ENCODE results near the gene C3orf70. TPM values are rescaled to one million over a fixed set of nuclear protein-coding genes. Genes with fewer than 3 reads are reported as not detected.
"Not testable (repeated sequence)": the region's sequence is repeated elsewhere in the genome, so short reads cannot be mapped to it uniquely, and the experiment has no call there.

Gene C3orf70
- total and polyA plus RNA-seq, 9 donors, result 3.5 to 17.7 (median 7.6) TPM

- intact Hi-C loops (cut with DNase I), result no loop called here
- DNase-seq, result no peak
- H3K36me3 ChIP-seq, result no peaks in the 10 kb centered on the region
- H3K9me3 ChIP-seq, result no peaks in the 10 kb centered on the region
- no peak overlapping the region for H3K4me3 ChIP-seq
- no peak for TF ChIP-seq POLR2A (IDR thresholded peaks at IDR 0.05)
- TF ChIP-seq EP300 (IDR thresholded peaks at IDR 0.05), result no peak
- TF ChIP-seq CTCF (IDR thresholded peaks at IDR 0.05), result no peak
- no peak overlapping the region for H3K27ac ChIP-seq
- no peaks in the 10 kb centered on the region for H3K27me3 ChIP-seq
- no peaks in the 10 kb centered on the region for H3K4me1 ChIP-seq (ENCODE audit: insufficient read depth)
- WGBS, 3 donors, result 98 to 99% (median 98%) methylated on average over 3 of the region's 3 CpGs
Measured at GRCh38 chr3:185120126-185120525, 32.7 kb downstream of the C3orf70 start.

- H3K27ac ChIP-seq, result no peak overlapping the region
- TF ChIP-seq POLR2A (IDR thresholded peaks at IDR 0.05) (no peak), EP300 (IDR thresholded peaks at IDR 0.05) (no peak), CTCF (IDR thresholded peaks at IDR 0.05) (no peak)
- DNase-seq, result no peak
- intact Hi-C loops (cut with DNase I), result no loop called here
- H3K4me1 ChIP-seq (ENCODE audit: insufficient read depth), result no peaks in the 10 kb centered on the region
- no peaks in the 10 kb centered on the region for H3K9me3 ChIP-seq
- H3K27me3 ChIP-seq, result no peaks in the 10 kb centered on the region
- H3K36me3 ChIP-seq, result no peaks in the 10 kb centered on the region
- H3K4me3 ChIP-seq, result no peak overlapping the region
Measured at GRCh38 chr3:185115371-185115770, 37.5 kb downstream of the C3orf70 start.

GRCh38 chr3:185114756-185115155 lies 38.1 kb downstream of the C3orf70 start:
- Histone ChIP-seq H3K36me3 (no peaks in the 10 kb centered on the region), H3K27me3 (no peaks in the 10 kb centered on the region), H3K4me1 (ENCODE audit: insufficient read depth) (no peaks in the 10 kb centered on the region), H3K27ac (no peak overlapping the region), H3K9me3 (no peaks in the 10 kb centered on the region), H3K4me3 (no peak overlapping the region)
- TF ChIP-seq POLR2A (IDR thresholded peaks at IDR 0.05) (no peak), EP300 (IDR thresholded peaks at IDR 0.05) (no peak), CTCF (IDR thresholded peaks at IDR 0.05) (no peak)
- DNase-seq, result no peak
- intact Hi-C loops (cut with DNase I), result no loop called here
- WGBS, 3 donors, result 31 to 45% (median 45%) methylated on average over 4 of the region's 4 CpGs

GRCh38 chr3:185112186-185112585 lies 40.7 kb downstream of the C3orf70 start:
- no peak overlapping the region for H3K27ac ChIP-seq
- intact Hi-C loops (cut with DNase I), result no loop called here
- no peaks in the 10 kb centered on the region for H3K9me3 ChIP-seq
- DNase-seq, result no peak
- no peaks in the 10 kb centered on the region for H3K4me1 ChIP-seq (ENCODE audit: insufficient read depth)
- WGBS, 3 donors, result 76 to 89% (median 82%) methylated on average over 5 of the region's 5 CpGs
- no peak overlapping the region for H3K4me3 ChIP-seq
- H3K27me3 ChIP-seq, result no peaks in the 10 kb centered on the region
- TF ChIP-seq CTCF (IDR thresholded peaks at IDR 0.05) (no peak), POLR2A (IDR thresholded peaks at IDR 0.05) (no peak), EP300 (IDR thresholded peaks at IDR 0.05) (no peak)
- H3K36me3 ChIP-seq, result no peaks in the 10 kb centered on the region

- H3K27ac ChIP-seq; H3K27me3 ChIP-seq; H3K9me3 ChIP-seq; H3K4me3 ChIP-seq; DNase-seq; H3K36me3 ChIP-seq; intact Hi-C loops (cut with DNase I); H3K4me1 ChIP-seq (ENCODE audit: insufficient read depth): not testable (repeated sequence)
- WGBS, 3 donors, result 73 to 79% (median 78%) methylated on average over 2 of the region's 2 CpGs
Measured at GRCh38 chr3:185109012-185109411, 43.8 kb downstream of the C3orf70 start.

GRCh38 chr3:185106256-185106890 lies 46.5 kb downstream of the C3orf70 start:
- DNase-seq; H3K4me1 ChIP-seq (ENCODE audit: insufficient read depth); H3K27ac ChIP-seq; H3K9me3 ChIP-seq; H3K27me3 ChIP-seq; H3K4me3 ChIP-seq; H3K36me3 ChIP-seq; intact Hi-C loops (cut with DNase I): not testable (repeated sequence)
- 34 to 45% (median 43%) methylated on average over 9 of the region's 9 CpGs for WGBS, 3 donors
